A549 (cell line): Measurements from ENCODE around the gene JAKMIP2. TPM values are rescaled to one million over a fixed set of nuclear protein-coding genes. Genes with fewer than 3 reads are reported as not detected.

Experiments used
- ATAC-seq, 2 experiments: fragments of 200-7000 bp in 1 of 2; fragments of >200 bp in 1 of 2; cut with Nextera tagmentation in 1 of 2; cut with Tn5 transposase in 1 of 2; 3 replicates each; pipeline versions ENCODE4 v1.8.0 to v1.9.1; 2018 to 2020; ENCODE audit warnings: mild to moderate bottlenecking in 1 of 2, moderate library complexity in 1 of 2
- CTCF ChIA-PET: fragments of 300-600 bp; sonication (Branson Sonifier 250); formaldehyde crosslinking; extraction: SDS; loops from one replicate; lab custom pipeline; 2021; ENCODE audit warnings: antibody characterized with exemption, inconsistent platforms; lab: Yijun Ruan, JAX
- POLR2A ChIA-PET: fragments of 350-600 bp; formaldehyde crosslinking; extraction: SDS; loops from one replicate; lab custom pipeline; 2021; ENCODE audit warnings: antibody characterized with exemption, inconsistent platforms; lab: Yijun Ruan, JAX
- DNase-seq, 2 experiments: peaks; one replicate each; pipeline versions ENCODE4 v3.0.0 to v3.0.0-alpha.2; 2011 to 2016; ENCODE audit warnings: low read depth in 1 of 2, low spot score in 1 of 2
- FAIRE-seq: peaks from 2 replicates; lab custom pipeline; 2011; peaks lifted over from hg19 to GRCh38; lab: Jason Lieb, UNC
- H3K27ac ChIP-seq, 2 experiments: fragments of >200 bp; sonication (Bioruptor Twin); formaldehyde crosslinking; 3 replicates each; pipeline ENCODE4 v1.5.1; 2016 to 2017
- H3K4me1 ChIP-seq: fragments of >200 bp; sonication (Bioruptor Twin); formaldehyde crosslinking; 3 replicates; pipeline ENCODE4 v1.6.1; 2016
- H3K4me2 ChIP-seq: fragments of >200 bp; sonication (Bioruptor Twin); formaldehyde crosslinking; 3 replicates; pipeline ENCODE4 v1.6.1; 2016
- H3K4me3 ChIP-seq: fragments of >200 bp; sonication (Bioruptor Twin); formaldehyde crosslinking; 3 replicates; pipeline ENCODE4 v1.5.1; 2016
- H3K9me3 ChIP-seq: fragments of >200 bp; sonication (Bioruptor Twin); formaldehyde crosslinking; 3 replicates; pipeline ENCODE4 v1.6.1; 2016
- BHLHE40 ChIP-seq: IDR thresholded peaks from 2 replicates; pipeline ENCODE4 v1.6.1; 2012; ENCODE audit warnings: low read depth, low read length, inconsistent platforms
- CBX2 ChIP-seq: fragments of 200-600 bp; sonication (generic); IDR thresholded peaks from 2 replicates; pipeline ENCODE4 v1.6.1; 2016; ENCODE audit warnings: low read depth, mild to moderate bottlenecking, borderline replicate concordance
- CHD2 ChIP-seq: fragments of 150-350 bp; IDR thresholded peaks from 2 replicates; pipeline ENCODE4 v1.6.1; 2014; ENCODE audit warnings: low read length; ENCODE audit not compliant: partially characterized antibody
- EP300 ChIP-seq, 2 experiments: fragments of >200 bp; sonication (Bioruptor Twin); formaldehyde crosslinking; IDR thresholded peaks; 2 replicates in 1 of 2; 3 replicates in 1 of 2; pipeline ENCODE4 v1.6.1; 2016 to 2017
- FOSL2 ChIP-seq, 2 experiments: fragments of 450-650 bp in 1 of 2; fragments of >200 bp in 1 of 2; sonication (Bioruptor Twin) in 1 of 2; formaldehyde crosslinking; IDR thresholded peaks; 2 replicates each; pipeline versions ENCODE4 v1.5.0 to v1.6.1; 2016 to 2020; ENCODE audit warnings: mild to moderate bottlenecking in 1 of 2, moderate library complexity in 1 of 2
- GATA3 ChIP-seq: IDR thresholded peaks from 2 replicates; pipeline ENCODE4 v1.6.1; 2012; ENCODE audit warnings: borderline replicate concordance
- JUNB ChIP-seq: fragments of >200 bp; sonication (Bioruptor Twin); formaldehyde crosslinking; IDR thresholded peaks from 2 replicates; pipeline ENCODE4 v1.6.1; 2016
- MAZ ChIP-seq: fragments of 150-350 bp; IDR thresholded peaks from 2 replicates; pipeline ENCODE4 v1.6.1; 2014; ENCODE audit warnings: antibody characterized with exemption, low read depth, low read length, borderline replicate concordance
- NR3C1 ChIP-seq: fragments of >200 bp; sonication (Bioruptor Twin); formaldehyde crosslinking; IDR thresholded peaks from 3 replicates; pipeline ENCODE4 v1.6.1; 2017
- PHF8 ChIP-seq: fragments of 200-600 bp; sonication (generic); IDR thresholded peaks from 2 replicates; pipeline ENCODE4 v1.6.1; 2016; ENCODE audit warnings: low read depth, mild to moderate bottlenecking, antibody characterized with exemption, moderate library complexity, borderline replicate concordance
- POLR2A ChIP-seq: IDR thresholded peaks from 2 replicates; pipeline ENCODE4 v1.6.1; 2012; ENCODE audit warnings: mild to moderate bottlenecking, low read length
- RARB ChIP-seq: fragments of 250-450 bp; sonication (Bioruptor Pico); IDR thresholded peaks from 2 replicates; pipeline ENCODE4 v1.8.0; 2021; ENCODE audit warnings: mild to moderate bottlenecking, moderate library complexity
- RCOR1 ChIP-seq: fragments of 150-350 bp; IDR thresholded peaks from 2 replicates; pipeline ENCODE4 v1.6.1; 2014; ENCODE audit warnings: antibody characterized with exemption, low read length, low read depth
- REST ChIP-seq: fragments of 200-600 bp; sonication (generic); IDR thresholded peaks from 2 replicates; pipeline ENCODE4 v1.6.1; 2016; ENCODE audit warnings: antibody characterized with exemption, mild to moderate bottlenecking, moderate library complexity
- RNF2 ChIP-seq: fragments of 200-600 bp; sonication (generic); IDR thresholded peaks from 2 replicates; pipeline ENCODE4 v1.6.1; 2016; ENCODE audit warnings: low read depth, mild to moderate bottlenecking, antibody characterized with exemption, moderate library complexity, borderline replicate concordance
- SMC3 ChIP-seq: fragments of >200 bp; sonication (Bioruptor Twin); formaldehyde crosslinking; IDR thresholded peaks from 3 replicates; pipeline ENCODE4 v1.6.1; 2018; ENCODE audit warnings: inconsistent platforms
- SREBF2 ChIP-seq: fragments of 450-650 bp; IDR thresholded peaks from 2 replicates; pipeline ENCODE4 v1.6.1; 2014; ENCODE audit warnings: mild to moderate bottlenecking, moderate library complexity
- TFCP2L1 ChIP-seq: fragments of 250-450 bp; sonication (Bioruptor Pico); IDR thresholded peaks from 2 replicates; pipeline ENCODE4 v1.5.0; 2021; ENCODE audit warnings: mild to moderate bottlenecking
- USF2 ChIP-seq: fragments of 450-650 bp; IDR thresholded peaks from 2 replicates; pipeline ENCODE4 v1.6.1; 2014; ENCODE audit warnings: antibody characterized with exemption
- ZFP36 ChIP-seq: fragments of 450-650 bp; IDR thresholded peaks from 2 replicates; pipeline ENCODE4 v1.6.1; 2014; ENCODE audit warnings: borderline replicate concordance; ENCODE audit not compliant: partially characterized antibody
- ZNF302 ChIP-seq: fragments of 250-450 bp; sonication (Bioruptor Pico); IDR thresholded peaks from 2 replicates; pipeline ENCODE4 v1.9.0; 2021; ENCODE audit warnings: inconsistent platforms, mild to moderate bottlenecking, moderate library complexity
- ZSCAN20 ChIP-seq: fragments of 250-450 bp; sonication (Bioruptor Pico); IDR thresholded peaks from 2 replicates; pipeline ENCODE4 v1.8.0; 2022; ENCODE audit warnings: mild to moderate bottlenecking, moderate library complexity
- WGBS: methylation state at CpG from one replicate; pipeline ENCODE4 v1.1.6; 2017; ENCODE audit errors: missing lambda C conversion rate; 5-methylcytosine and 5-hydroxymethylcytosine counted together
- polyA plus RNA-seq, 4 experiments: library from polyadenylated mRNA; depleted of rRNA in 3 of 4; stranded (reverse); fragments of >200 nt; fragmentation: RNase III in 1 of 4; extraction: RNeasy Plus Mini Kit Qiagen cat#74134 plus additional on column Dnase treatment in 1 of 4; gene quantifications; 2 replicates in 3 of 4; 3 replicates in 1 of 4; pipeline ENCODE4 v1.2.3, GENCODE V29; 2011 to 2017
- TF ChIP-seq, protein P1 (sequence below): fragments of >200 bp; sonication (Bioruptor Twin); formaldehyde crosslinking; IDR thresholded peaks from 3 replicates; pipeline ENCODE4 v1.5.1; 2016
- TF ChIP-seq, protein P2 (sequence below): fragments of >200 bp; sonication (Bioruptor Twin); formaldehyde crosslinking; IDR thresholded peaks from 2 replicates; pipeline ENCODE4 v1.6.1; 2016
- TF ChIP-seq, protein P3 (sequence below): IDR thresholded peaks from 2 replicates; pipeline ENCODE4 v1.6.1; 2012

JAKMIP2 gene
- polyA plus RNA-seq, 2 of the 4 experiments (the other 2 are of a cell fraction) = 0.01 TPM; not detected in 1

- CTCF ChIA-PET = no interaction called here
- Histone ChIP-seq H3K27ac (no peak overlapping the region), H3K4me2 (no peak overlapping the region), H3K4me1 (no peaks in the 10 kb centered on the region), H3K4me3 (no peak overlapping the region), H3K9me3 (no peaks in the 10 kb centered on the region)
- 29% methylated on average over 6 of the region's 6 CpGs for WGBS
- FAIRE-seq = no peak
- ATAC-seq = no peak
- no peak for TF ChIP-seq SMC3
- TF ChIP-seq RARB (CRISPR knock-in tag) = no peak
- no peak for TF ChIP-seq PHF8
- TF ChIP-seq RCOR1 = no peak
- TF ChIP-seq ZFP36 = no peak
- TF ChIP-seq ZSCAN20 (CRISPR knock-in tag) = no peak
- TF ChIP-seq CBX2 = no peak
- TF ChIP-seq RNF2 = no peak
- TF ChIP-seq EP300 (IDR thresholded peaks at IDR 0.05) = no peak
- no peak for TF ChIP-seq USF2
- no peak for TF ChIP-seq CHD2
- no peak for TF ChIP-seq ZNF302 (CRISPR knock-in tag)
- TF ChIP-seq TFCP2L1 (CRISPR knock-in tag) = no peak
- TF ChIP-seq BHLHE40 = no peak
- TF ChIP-seq FOSL2 (IDR thresholded peaks at IDR 0.05) = no peak
- no peak for TF ChIP-seq FOSL2 (CRISPR knock-in tag; IDR thresholded peaks at IDR 0.05)
- TF ChIP-seq NR3C1 = no peak
- TF ChIP-seq JUNB = no peak
- TF ChIP-seq, protein P1, sequence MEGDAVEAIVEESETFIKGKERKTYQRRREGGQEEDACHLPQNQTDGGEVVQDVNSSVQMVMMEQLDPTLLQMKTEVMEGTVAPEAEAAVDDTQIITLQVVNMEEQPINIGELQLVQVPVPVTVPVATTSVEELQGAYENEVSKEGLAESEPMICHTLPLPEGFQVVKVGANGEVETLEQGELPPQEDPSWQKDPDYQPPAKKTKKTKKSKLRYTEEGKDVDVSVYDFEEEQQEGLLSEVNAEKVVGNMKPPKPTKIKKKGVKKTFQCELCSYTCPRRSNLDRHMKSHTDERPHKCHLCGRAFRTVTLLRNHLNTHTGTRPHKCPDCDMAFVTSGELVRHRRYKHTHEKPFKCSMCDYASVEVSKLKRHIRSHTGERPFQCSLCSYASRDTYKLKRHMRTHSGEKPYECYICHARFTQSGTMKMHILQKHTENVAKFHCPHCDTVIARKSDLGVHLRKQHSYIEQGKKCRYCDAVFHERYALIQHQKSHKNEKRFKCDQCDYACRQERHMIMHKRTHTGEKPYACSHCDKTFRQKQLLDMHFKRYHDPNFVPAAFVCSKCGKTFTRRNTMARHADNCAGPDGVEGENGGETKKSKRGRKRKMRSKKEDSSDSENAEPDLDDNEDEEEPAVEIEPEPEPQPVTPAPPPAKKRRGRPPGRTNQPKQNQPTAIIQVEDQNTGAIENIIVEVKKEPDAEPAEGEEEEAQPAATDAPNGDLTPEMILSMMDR = no peak
- TF ChIP-seq MAZ = no peak
- TF ChIP-seq, protein P2, sequence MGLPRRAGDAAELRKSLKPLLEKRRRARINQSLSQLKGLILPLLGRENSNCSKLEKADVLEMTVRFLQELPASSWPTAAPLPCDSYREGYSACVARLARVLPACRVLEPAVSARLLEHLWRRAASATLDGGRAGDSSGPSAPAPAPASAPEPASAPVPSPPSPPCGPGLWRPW = no peak
- TF ChIP-seq, all 56 proteins: peak for 0
- no peak for DNase-seq
- POLR2A ChIA-PET = no interaction called here
Measured at GRCh38 chr5:147666419-147666818, 116.1 kb downstream of the JAKMIP2 start.

DNA sequence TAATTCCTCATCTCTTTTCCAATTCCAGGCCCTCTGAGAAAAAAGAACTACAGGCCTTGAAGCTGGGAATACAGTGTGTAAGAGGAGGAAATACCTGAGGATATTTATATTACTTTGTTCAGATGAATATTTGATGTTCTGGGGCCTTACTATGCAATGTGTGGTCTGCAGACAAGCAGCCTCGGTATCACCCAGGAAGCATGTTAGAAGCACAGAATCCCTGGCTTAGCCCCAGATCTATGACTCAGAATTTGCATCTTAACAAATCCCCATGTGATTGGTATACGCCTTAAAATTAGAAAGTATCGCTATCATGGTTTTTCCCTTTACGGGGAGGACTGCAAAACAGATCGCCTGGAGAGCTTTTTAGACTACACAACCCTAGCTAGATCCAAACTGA, 121.0 kb downstream of the JAKMIP2 start:
- Histone ChIP-seq H3K9me3 (no peaks in the 10 kb centered on the region), H3K4me2 (no peak overlapping the region), H3K4me1 (no peaks in the 10 kb centered on the region)
- POLR2A ChIA-PET = no interaction called here
- FAIRE-seq (no peak), DNase-seq (no peak)
- WGBS = 63% methylated on average over 5 of the region's 5 CpGs
- TF ChIP-seq, protein P3, sequence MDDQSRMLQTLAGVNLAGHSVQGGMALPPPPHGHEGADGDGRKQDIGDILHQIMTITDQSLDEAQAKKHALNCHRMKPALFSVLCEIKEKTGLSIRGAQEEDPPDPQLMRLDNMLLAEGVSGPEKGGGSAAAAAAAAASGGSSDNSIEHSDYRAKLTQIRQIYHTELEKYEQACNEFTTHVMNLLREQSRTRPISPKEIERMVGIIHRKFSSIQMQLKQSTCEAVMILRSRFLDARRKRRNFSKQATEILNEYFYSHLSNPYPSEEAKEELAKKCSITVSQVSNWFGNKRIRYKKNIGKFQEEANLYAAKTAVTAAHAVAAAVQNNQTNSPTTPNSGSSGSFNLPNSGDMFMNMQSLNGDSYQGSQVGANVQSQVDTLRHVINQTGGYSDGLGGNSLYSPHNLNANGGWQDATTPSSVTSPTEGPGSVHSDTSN = no peak
- no peak for TF ChIP-seq POLR2A
- TF ChIP-seq MAZ = no peak
- no peak for TF ChIP-seq ZFP36
- no peak for TF ChIP-seq BHLHE40
- TF ChIP-seq REST = no peak
- no peak for TF ChIP-seq FOSL2 (IDR thresholded peaks at IDR 0.05)
- no peak for TF ChIP-seq FOSL2 (CRISPR knock-in tag; IDR thresholded peaks at IDR 0.05)
- no peak for TF ChIP-seq GATA3
- TF ChIP-seq ZSCAN20 (CRISPR knock-in tag) = no peak
- no peak for TF ChIP-seq SREBF2
- TF ChIP-seq, all 56 proteins: peak for 0
- CTCF ChIA-PET = no interaction called here
- no peak for ATAC-seq
- no peak overlapping the region for H3K27ac ChIP-seq
- H3K4me3 ChIP-seq = no peak overlapping the region
